Raji (cell line): ENCODE measurements around the gene CHRNB4.

Experiments used
- POLR2A ChIP-seq: IDR thresholded peaks from 2 replicates; pipeline ENCODE4 v1.6.1; 2011; ENCODE audit warnings: low read depth, low read length, control low read depth; ENCODE audit not compliant: insufficient read depth

CHRNB4 gene

DNA sequence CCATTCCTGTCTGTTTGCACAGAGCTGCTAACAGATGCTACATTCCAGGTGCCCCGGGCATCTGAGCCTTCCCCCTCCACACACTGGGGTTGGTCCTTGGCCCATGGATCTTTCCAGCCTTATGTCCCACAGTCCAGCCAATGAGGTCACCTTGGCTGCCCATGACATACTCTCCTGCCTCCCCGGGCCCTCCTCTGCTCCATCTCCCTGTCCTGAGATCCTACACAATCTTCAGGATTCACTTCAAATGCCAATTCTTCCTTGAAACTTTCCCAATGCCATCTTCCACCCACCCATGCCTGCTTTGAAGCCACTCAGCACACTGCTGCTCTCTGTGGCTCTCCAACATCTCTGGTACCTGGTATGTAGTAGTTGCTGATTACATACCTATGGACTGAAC, 24.5 kb downstream of the CHRNB4 start:
- TF ChIP-seq POLR2A: no peak

- no peak for TF ChIP-seq POLR2A
Observed at GRCh38 chr15:78615151-78615589, 25.8 kb downstream of the CHRNB4 start.

DNA sequence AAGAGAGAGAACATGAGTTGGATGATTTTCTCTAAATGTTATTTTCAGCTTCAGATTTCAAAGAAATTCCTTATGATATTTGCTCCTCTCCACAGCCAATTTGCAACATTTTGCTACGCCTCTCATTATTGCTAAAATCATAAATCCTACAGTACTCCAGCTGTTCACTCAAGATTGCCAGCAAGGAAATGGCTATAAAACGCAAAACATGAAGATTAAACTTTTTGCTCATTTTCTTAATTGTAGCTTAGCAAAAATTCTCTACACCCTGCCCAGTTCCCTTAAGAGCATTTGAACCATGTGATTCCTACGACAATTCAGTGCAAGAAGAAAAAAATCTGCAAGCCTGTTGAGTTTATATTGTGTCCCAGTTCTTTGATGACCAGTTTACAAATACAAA, 27.0 kb downstream of the CHRNB4 start:
- TF ChIP-seq POLR2A: no peak

- TF ChIP-seq POLR2A: no peak
Observed at GRCh38 chr15:78605680-78606079, 35.3 kb downstream of the CHRNB4 start.

GRCh38 chr15:78605201-78605600, 35.8 kb downstream of the CHRNB4 start:
- TF ChIP-seq POLR2A: no peak

DNA sequence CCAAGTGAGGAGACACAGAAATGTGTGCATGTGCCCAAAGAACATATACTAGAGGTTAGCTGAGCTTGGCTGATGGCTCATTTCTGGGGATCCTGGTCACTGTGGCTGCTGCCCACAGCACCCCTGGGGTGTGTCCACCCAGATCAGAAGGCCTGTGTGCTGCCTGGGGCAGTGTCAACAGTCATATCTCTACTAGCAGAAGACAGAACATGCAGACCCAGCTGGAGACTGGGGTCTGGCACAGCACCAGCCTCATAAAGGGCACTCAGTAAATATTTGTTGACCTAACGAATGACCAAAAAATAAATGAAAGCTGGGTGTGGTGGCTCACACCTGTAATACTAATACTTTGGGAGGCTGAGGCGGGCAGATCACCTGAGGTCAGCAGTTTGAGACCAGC, 36.6 kb downstream of the CHRNB4 start:
- TF ChIP-seq POLR2A: no peak

GRCh38 chr15:78603467-78603866, 37.5 kb downstream of the CHRNB4 start:
- no peak for TF ChIP-seq POLR2A

DNA sequence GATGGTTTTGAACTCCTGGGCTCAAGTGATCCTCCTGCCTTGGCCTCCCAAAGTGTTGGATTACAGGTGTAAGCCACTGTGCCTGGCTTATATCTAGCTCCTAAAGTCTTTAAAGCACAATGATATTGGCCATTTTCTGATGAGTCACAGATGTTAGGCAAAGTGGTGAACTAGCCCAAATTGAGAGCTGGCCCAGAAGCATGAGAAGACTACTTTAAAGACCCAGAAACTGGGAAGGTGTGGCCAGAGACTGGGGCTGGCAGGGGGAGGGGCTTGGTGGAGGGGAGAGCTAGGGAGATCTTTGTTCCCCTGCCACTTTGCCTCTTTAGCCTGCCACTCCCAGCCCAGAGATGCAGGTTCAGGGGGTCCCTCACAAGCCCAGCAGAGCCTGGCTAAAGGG, 41.8 kb downstream of the CHRNB4 start:
- TF ChIP-seq POLR2A: no peak

DNA sequence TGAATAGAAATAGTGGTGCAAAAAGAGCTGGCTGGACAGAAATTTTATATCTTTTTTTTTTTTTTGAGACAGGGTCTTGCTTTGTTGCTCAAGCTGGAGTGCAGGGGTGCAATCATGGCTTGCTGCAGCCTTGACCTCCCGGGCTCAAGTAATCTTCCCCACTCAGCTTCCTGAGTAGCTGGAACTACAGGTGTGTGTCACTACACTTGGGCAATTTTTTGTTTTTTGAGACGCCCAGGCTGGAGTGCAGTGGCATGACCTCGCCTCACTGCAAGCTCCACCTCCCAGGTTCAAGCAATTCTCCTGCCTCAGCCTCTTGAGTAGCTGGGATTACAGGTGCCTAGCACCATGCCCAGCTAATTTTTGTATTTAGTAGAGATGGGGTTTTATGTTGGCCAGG, 42.7 kb downstream of the CHRNB4 start:
- no peak for TF ChIP-seq POLR2A

DNA sequence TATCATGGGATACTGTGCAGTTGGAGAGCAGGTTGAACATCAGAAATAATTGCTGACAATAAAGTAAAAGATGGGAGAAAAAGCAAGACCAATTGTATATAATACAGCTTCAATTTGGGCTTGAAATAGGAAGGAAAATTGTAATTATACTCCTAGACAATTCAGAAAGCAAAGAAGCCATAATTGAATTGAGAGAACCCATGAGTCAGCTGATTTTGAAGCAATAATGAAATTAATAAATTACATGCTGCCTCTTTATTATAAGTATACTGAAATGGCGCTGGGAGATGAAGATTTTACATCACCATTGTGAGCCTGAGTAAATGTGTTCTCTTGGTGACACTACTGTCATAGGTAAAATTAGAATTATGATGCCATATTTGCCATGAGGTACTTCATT, 43.4 kb downstream of the CHRNB4 start:
- no peak for TF ChIP-seq POLR2A

DNA sequence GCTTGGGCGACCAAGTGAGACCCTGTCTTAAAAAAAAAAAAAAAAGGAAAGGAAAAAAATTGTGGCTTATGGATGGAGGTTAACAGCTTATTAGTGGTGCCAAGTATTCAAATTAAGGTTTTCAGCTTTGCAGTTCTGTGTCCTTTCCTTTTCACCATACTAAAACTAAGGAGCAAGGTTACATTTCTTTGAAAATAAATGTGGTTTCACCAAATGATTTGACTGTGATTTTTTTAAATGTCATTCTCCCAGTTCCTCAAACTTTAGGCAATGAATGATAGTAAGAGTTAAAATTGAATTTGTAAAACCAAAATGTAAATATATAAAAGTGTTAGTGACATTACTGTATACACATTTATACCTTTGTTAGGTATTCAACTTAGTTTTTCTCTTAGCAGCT, 66.1 kb downstream of the CHRNB4 start:
- no peak for TF ChIP-seq POLR2A
